HG02840 (cell line): ENCODE measurements around the gene AKNA.

ENCODE experiments used
- ATAC-seq: cut with Tn5 transposase; IDR thresholded peaks from one replicate; pipeline ENCODE4 v1.9.1; 2021; ENCODE audit warnings: mild to moderate bottlenecking, moderate library complexity, moderate number of reproducible peaks; ENCODE audit not compliant: unreplicated experiment, low FRiP score

The AKNA gene

DNA sequence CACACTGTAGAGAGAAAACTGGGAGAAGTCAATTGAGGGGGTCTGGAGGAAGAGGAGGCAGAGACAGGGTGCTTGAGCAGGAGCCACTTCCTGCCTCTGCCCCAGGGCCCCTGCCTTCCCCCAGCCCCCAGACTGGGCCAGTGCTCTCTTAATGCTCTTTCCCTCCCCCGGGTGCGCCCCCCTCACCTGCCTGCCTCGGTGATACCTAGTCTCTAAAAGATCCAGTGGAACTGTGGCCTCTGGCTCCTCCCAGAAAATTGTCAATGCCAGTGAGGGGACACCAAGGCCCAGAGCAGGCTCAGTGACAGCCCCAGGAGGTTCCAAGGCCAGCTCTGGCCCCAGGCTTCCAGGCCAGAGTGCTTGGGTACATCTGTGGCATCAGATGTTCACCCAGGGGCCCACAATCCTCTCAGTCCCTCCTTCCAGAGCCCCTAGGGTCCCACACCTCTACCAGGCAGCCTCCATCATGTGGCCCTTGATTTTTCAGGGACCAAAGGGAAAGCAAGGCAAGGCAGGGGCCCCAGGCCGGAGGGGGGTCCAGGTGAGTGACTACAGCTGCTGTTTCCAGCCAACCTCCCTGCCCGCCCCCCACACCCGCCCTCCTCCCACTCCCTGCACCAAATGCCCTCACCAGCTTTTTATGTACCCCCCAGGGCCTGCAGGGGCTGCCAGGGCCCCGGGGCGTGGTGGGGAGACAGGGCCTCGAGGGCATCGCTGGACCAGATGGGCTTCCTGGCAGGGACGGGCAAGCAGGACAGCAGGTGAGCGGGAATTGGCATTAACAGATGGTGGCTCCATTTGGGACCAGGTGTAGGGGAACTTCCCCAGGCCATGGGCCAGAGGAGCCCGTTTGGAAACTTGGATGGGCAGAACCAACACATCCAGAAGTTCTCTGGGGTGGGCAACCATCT is 98.0 kb downstream of the AKNA start:
- no peak for ATAC-seq

DNA sequence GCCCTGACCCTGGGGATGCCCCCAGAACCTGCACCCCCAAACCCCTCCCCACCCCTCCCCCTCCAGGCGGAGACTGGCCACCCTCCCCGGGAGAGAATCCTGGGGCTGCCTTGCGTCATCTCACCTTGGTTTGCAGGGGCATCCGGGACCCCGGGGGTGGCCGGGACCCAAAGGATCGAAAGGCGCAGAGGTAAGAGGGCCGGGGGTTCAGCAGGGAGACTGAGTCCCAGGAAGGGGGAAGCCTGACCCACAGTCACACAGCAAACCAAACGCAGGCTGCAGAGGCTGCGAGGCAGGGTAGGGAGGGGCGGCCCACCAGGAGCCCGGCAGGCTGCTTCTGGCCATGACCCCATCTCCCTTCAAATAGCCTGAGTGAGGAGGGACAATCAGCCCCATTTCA is 98.7 kb downstream of the AKNA start:
- ATAC-seq, result no peak

- ATAC-seq, result no peak
Observed at GRCh38 chr9:114288193-114289091, 99.3 kb downstream of the AKNA start.

DNA sequence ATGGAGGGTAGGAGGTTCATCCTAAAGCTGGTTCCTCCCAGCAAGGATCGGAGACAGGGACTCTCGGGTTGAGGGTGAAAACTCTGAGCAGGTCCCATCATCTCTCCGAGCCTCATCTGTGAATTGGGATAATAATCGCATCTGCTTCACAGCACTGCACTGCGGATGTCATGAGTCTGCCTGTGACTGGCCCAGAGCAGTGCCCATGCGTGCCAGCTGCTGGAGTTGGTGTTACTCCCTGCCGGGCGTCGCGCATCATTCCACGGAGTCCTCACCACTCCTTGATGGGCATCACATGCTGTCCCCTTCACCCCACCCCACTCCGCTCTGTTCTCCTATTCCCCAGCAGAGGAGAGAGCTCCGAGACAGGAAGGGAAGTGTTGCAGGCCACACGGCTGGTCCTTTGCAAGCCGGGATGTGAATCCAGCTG is 100.0 kb downstream of the AKNA start:
- ATAC-seq, result no peak

DNA sequence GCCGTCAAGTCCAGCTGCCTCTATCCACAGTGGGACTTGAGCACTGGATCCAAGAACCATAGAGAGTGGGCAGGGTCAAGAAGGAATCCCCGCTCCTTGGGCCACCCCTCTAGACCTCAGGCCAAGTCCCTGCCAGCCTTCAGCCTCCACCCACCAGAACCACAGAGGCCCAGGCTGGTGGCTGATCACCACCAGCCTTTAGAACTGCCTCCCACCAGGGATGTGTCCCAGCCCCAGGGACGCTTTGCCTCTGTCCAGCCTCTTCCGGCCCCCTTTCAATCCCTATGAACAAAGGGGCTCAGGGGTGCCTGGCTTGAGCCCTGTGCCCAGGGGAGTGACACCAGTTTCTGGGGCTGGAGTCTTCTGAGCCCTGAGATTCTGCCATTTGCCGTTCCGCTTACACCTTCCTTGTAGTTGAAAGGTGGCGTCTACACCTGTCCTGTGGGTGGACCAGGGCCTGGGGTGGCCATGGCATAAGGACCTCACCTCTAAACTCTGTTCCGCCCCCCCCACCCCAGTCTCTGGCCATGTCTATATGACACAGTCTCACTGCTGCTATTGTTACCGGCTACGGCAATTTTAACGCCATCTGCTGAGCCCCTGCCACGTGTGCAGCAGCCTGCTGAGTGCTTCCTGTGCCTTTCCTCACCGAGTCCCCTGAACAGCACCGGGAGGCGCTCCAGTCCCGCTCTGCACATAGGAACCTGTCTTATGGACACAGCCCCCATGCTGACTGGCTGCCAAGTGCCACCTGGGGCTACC is 100.6 kb downstream of the AKNA start:
- no peak for ATAC-seq

GRCh38 chr9:114286146-114286679 is 101.6 kb downstream of the AKNA start:
- ATAC-seq, result no peak

GRCh38 chr9:114285166-114285867 is 102.5 kb downstream of the AKNA start:
- ATAC-seq, result no peak

DNA sequence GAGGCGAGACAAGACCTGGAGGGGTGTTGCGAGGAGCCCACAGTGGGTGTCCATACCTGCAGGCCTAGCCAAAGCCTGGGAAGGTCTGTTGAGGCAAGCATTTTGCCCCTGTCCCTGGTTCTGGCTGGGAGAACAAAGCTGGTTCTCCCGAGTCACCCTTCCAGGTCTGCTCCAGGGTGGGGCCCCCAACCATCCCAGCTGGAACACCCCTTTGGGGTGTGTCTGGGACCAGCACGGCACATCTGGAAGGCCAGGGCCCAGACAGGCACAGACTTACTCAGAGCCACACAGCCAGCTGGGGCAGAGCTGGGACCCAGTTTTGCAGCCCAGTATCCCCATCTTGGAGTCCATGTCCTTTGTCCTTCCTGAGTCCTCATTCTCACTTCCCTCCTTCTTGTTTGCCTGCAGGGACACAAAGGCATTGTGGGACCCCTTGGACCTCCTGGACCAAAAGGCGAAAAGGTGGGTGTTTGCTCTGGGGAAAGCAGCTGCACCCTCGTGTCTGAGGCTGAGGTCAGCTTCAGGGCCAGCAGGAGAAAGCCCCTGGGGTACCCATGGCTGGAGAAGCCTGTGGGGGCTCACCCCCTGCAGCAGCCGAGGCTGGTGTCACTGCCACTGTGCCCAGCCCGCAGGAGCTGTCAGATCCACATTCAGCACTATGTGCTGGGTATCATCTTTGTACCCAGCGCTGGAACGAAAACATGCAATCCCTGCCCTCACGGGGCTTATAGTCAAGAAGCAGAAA is 103.3 kb downstream of the AKNA start:
- ATAC-seq, result no peak
